A549 (cell line): ENCODE data around the gene RAPGEF2. TPM values are rescaled to one million over a fixed set of nuclear protein-coding genes. Genes with fewer than 3 reads are reported as not detected.

Experiments used
- ATAC-seq, 2 experiments: fragments of 200-7000 bp in 1 of 2; fragments of >200 bp in 1 of 2; cut with Nextera tagmentation in 1 of 2; cut with Tn5 transposase in 1 of 2; 3 replicates each; pipeline versions ENCODE4 v1.8.0 to v1.9.1; 2018 to 2020; ENCODE audit warnings: mild to moderate bottlenecking in 1 of 2, moderate library complexity in 1 of 2
- CTCF ChIA-PET: fragments of 300-600 bp; sonication (Branson Sonifier 250); formaldehyde crosslinking; extraction: SDS; loops from one replicate; lab custom pipeline; 2021; ENCODE audit warnings: antibody characterized with exemption, inconsistent platforms; lab: Yijun Ruan, JAX
- POLR2A ChIA-PET: fragments of 350-600 bp; formaldehyde crosslinking; extraction: SDS; loops from one replicate; lab custom pipeline; 2021; ENCODE audit warnings: antibody characterized with exemption, inconsistent platforms; lab: Yijun Ruan, JAX
- DNase-seq, 2 experiments: peaks; one replicate each; pipeline versions ENCODE4 v3.0.0 to v3.0.0-alpha.2; 2011 to 2016; ENCODE audit warnings: low read depth in 1 of 2, low spot score in 1 of 2
- FAIRE-seq: peaks from 2 replicates; lab custom pipeline; 2011; peaks lifted over from hg19 to GRCh38; lab: Jason Lieb, UNC
- H3K27ac ChIP-seq, 2 experiments: fragments of >200 bp; sonication (Bioruptor Twin); formaldehyde crosslinking; 3 replicates each; pipeline ENCODE4 v1.5.1; 2016 to 2017
- H3K4me1 ChIP-seq: fragments of >200 bp; sonication (Bioruptor Twin); formaldehyde crosslinking; 3 replicates; pipeline ENCODE4 v1.6.1; 2016
- H3K4me2 ChIP-seq: fragments of >200 bp; sonication (Bioruptor Twin); formaldehyde crosslinking; 3 replicates; pipeline ENCODE4 v1.6.1; 2016
- H3K4me3 ChIP-seq: fragments of >200 bp; sonication (Bioruptor Twin); formaldehyde crosslinking; 3 replicates; pipeline ENCODE4 v1.5.1; 2016
- H3K9me3 ChIP-seq: fragments of >200 bp; sonication (Bioruptor Twin); formaldehyde crosslinking; 3 replicates; pipeline ENCODE4 v1.6.1; 2016
- CBX2 ChIP-seq: fragments of 200-600 bp; sonication (generic); IDR thresholded peaks from 2 replicates; pipeline ENCODE4 v1.6.1; 2016; ENCODE audit warnings: low read depth, mild to moderate bottlenecking, borderline replicate concordance
- CBX8 ChIP-seq: fragments of 200-600 bp; sonication (generic); IDR thresholded peaks from 2 replicates; pipeline ENCODE4 v1.6.1; 2016
- CHD2 ChIP-seq: fragments of 150-350 bp; IDR thresholded peaks from 2 replicates; pipeline ENCODE4 v1.6.1; 2014; ENCODE audit warnings: low read length; ENCODE audit not compliant: partially characterized antibody
- EHMT2 ChIP-seq: fragments of 200-600 bp; sonication (generic); IDR thresholded peaks from 2 replicates; pipeline ENCODE4 v1.6.1; 2016; ENCODE audit warnings: antibody characterized with exemption, low read depth, mild to moderate bottlenecking, moderate library complexity
- ESRRA ChIP-seq: fragments of 150-350 bp; IDR thresholded peaks from 2 replicates; pipeline ENCODE4 v1.6.1; 2014; ENCODE audit warnings: mild to moderate bottlenecking, low read length, borderline replicate concordance
- FOSL2 ChIP-seq, 2 experiments: fragments of 450-650 bp in 1 of 2; fragments of >200 bp in 1 of 2; sonication (Bioruptor Twin) in 1 of 2; formaldehyde crosslinking; IDR thresholded peaks; 2 replicates each; pipeline versions ENCODE4 v1.5.0 to v1.6.1; 2016 to 2020; ENCODE audit warnings: mild to moderate bottlenecking in 1 of 2, moderate library complexity in 1 of 2
- HOXB5 ChIP-seq: fragments of 250-450 bp; sonication (Bioruptor Pico); IDR thresholded peaks from 2 replicates; pipeline ENCODE4 v1.5.0; 2020; ENCODE audit warnings: mild to moderate bottlenecking, moderate library complexity
- JUN ChIP-seq, 2 experiments: fragments of >200 bp; sonication (Bioruptor Twin); formaldehyde crosslinking; IDR thresholded peaks; 2 replicates in 1 of 2; 3 replicates in 1 of 2; pipeline ENCODE4 v1.6.1; 2016 to 2017
- KDM5A ChIP-seq: fragments of 200-600 bp; sonication (generic); IDR thresholded peaks from 2 replicates; pipeline ENCODE4 v1.6.1; 2016; ENCODE audit warnings: antibody characterized with exemption, mild to moderate bottlenecking
- MAFK ChIP-seq: fragments of 450-650 bp; IDR thresholded peaks from 2 replicates; pipeline ENCODE4 v1.6.1; 2014; ENCODE audit not compliant: partially characterized antibody
- MYC ChIP-seq: IDR thresholded peaks from 2 replicates; pipeline ENCODE4 v1.6.1; 2012; ENCODE audit warnings: mild to moderate bottlenecking, inconsistent platforms, low read length, improper control_type of control experiment, borderline replicate concordance
- NFE2L2 ChIP-seq: fragments of 150-350 bp; conservative IDR thresholded peaks from 2 replicates; pipeline ENCODE4 v1.6.1; 2014; ENCODE audit warnings: low read length
- NPAS2 ChIP-seq: fragments of 250-450 bp; sonication (Bioruptor Pico); IDR thresholded peaks from 2 replicates; pipeline ENCODE4 v1.8.0; 2022; ENCODE audit warnings: mild to moderate bottlenecking, moderate library complexity, borderline replicate concordance
- POLR2A ChIP-seq: IDR thresholded peaks from 2 replicates; pipeline ENCODE4 v1.6.1; 2012; ENCODE audit warnings: mild to moderate bottlenecking, low read length
- WGBS: methylation state at CpG from one replicate; pipeline ENCODE4 v1.1.6; 2017; ENCODE audit errors: missing lambda C conversion rate; 5-methylcytosine and 5-hydroxymethylcytosine counted together
- polyA plus RNA-seq, 4 experiments: library from polyadenylated mRNA; depleted of rRNA in 3 of 4; stranded (reverse); fragments of >200 nt; fragmentation: RNase III in 1 of 4; extraction: RNeasy Plus Mini Kit Qiagen cat#74134 plus additional on column Dnase treatment in 1 of 4; gene quantifications; 2 replicates in 3 of 4; 3 replicates in 1 of 4; pipeline ENCODE4 v1.2.3, GENCODE V29; 2011 to 2017
- TF ChIP-seq, protein P1 (sequence below): fragments of >200 bp; sonication (Bioruptor Twin); formaldehyde crosslinking; IDR thresholded peaks from 3 replicates; pipeline ENCODE4 v1.6.1; 2016
- TF ChIP-seq, protein P2 (sequence below): fragments of 250-450 bp; sonication (Bioruptor Pico); IDR thresholded peaks from 2 replicates; pipeline ENCODE4 v1.5.0; 2021; ENCODE audit warnings: mild to moderate bottlenecking, moderate library complexity, borderline replicate concordance
- TF ChIP-seq, protein P3 (sequence below): fragments of 150-350 bp; IDR thresholded peaks from 2 replicates; pipeline ENCODE4 v1.6.1; 2014; ENCODE audit warnings: low read depth, mild to moderate bottlenecking, low read length
- TF ChIP-seq, protein P4 (sequence below): IDR thresholded peaks from 2 replicates; pipeline ENCODE4 v1.6.1; 2012
- TF ChIP-seq, protein P5 (sequence below): fragments of >200 bp; sonication (Bioruptor Twin); formaldehyde crosslinking; IDR thresholded peaks from 2 replicates; pipeline ENCODE4 v1.6.1; 2016

RAPGEF2 gene
- polyA plus RNA-seq, 2 of the 4 experiments (the other 2 are of a cell fraction), result 10.7 to 31.8 TPM

DNA sequence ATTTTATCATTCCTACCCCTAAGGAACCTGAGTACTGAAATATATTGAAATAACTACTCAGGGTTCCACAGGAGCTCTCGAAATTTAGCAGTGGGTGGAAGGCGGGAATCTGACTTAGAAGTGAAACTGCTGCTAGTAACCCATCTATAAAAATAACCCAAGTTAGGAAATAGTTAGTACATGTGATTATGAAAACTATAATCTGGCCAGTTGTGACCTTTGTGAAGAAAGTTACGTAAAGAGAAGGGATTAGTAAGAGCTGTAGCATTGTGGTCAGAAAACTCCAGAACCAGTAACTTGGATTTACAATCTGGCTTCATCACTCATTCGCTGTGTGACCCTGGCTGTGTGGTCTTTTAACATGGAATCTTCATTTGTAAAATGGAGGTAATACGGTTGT is 175.5 kb downstream of the RAPGEF2 start:
- CTCF ChIA-PET, result no interaction called here
- DNase-seq (no peak), ATAC-seq (no peak), FAIRE-seq (no peak)
- WGBS, result 91% methylated on average over 5 of the region's 5 CpGs
- Histone ChIP-seq H3K4me2 (no peak overlapping the region), H3K27ac (no peak overlapping the region), H3K4me3 (no peak overlapping the region), H3K4me1 (peaks cover 48% of the 10 kb centered on the region), H3K9me3 (no peaks in the 10 kb centered on the region)
- POLR2A ChIA-PET, result no interaction called here
- no peak for TF ChIP-seq NFE2L2

DNA sequence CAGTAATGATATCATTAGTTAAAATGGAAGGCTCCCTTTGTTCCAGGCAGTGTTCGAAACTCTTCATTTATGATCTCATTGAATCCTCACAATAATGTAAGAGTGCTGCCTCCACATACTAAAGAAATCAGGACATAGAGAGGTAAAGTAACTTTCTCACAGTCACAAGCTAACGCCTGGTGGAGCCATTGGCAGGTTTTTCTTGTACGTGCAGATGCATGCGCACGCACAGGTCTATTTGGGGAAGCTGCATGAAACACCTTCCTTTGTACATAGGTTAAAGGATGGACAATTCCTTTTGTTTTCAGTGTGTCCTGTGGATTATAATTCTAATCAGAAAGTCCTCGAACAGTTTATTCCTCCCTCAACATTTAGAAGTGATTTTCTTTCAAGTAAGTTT is 176.2 kb downstream of the RAPGEF2 start:
- CTCF ChIA-PET, result no interaction called here
- peaks cover 49% of the 10 kb centered on the region for H3K4me1 ChIP-seq
- FAIRE-seq (no peak), ATAC-seq (no peak), DNase-seq (no peak)
- no peak overlapping the region for H3K27ac ChIP-seq
- 93% methylated on average over 6 of the region's 6 CpGs for WGBS
- no peak overlapping the region for H3K4me2 ChIP-seq
- H3K9me3 ChIP-seq, result no peaks in the 10 kb centered on the region
- POLR2A ChIA-PET, result no interaction called here
- TF ChIP-seq NPAS2 (no peak), CHD2 (no peak), CBX8 (no peak), MYC (no peak), JUN (IDR thresholded peaks at IDR 0.05) (no peak), HOXB5 (no peak), CBX2 (no peak), POLR2A (no peak), ESRRA (no peak), KDM5A (no peak), MAFK (no peak)
- TF ChIP-seq, protein P1, sequence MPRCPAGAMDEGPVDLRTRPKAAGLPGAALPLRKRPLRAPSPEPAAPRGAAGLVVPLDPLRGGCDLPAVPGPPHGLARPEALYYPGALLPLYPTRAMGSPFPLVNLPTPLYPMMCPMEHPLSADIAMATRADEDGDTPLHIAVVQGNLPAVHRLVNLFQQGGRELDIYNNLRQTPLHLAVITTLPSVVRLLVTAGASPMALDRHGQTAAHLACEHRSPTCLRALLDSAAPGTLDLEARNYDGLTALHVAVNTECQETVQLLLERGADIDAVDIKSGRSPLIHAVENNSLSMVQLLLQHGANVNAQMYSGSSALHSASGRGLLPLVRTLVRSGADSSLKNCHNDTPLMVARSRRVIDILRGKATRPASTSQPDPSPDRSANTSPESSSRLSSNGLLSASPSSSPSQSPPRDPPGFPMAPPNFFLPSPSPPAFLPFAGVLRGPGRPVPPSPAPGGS, result no peak
- TF ChIP-seq, protein P2, sequence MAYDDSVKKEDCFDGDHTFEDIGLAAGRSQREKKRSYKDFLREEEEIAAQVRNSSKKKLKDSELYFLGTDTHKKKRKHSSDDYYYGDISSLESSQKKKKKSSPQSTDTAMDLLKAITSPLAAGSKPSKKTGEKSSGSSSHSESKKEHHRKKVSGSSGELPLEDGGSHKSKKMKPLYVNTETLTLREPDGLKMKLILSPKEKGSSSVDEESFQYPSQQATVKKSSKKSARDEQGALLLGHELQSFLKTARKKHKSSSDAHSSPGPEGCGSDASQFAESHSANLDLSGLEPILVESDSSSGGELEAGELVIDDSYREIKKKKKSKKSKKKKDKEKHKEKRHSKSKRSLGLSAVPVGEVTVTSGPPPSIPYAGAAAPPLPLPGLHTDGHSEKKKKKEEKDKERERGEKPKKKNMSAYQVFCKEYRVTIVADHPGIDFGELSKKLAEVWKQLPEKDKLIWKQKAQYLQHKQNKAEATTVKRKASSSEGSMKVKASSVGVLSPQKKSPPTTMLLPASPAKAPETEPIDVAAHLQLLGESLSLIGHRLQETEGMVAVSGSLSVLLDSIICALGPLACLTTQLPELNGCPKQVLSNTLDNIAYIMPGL (CRISPR knock-in tag), result no peak
- TF ChIP-seq, protein P3, sequence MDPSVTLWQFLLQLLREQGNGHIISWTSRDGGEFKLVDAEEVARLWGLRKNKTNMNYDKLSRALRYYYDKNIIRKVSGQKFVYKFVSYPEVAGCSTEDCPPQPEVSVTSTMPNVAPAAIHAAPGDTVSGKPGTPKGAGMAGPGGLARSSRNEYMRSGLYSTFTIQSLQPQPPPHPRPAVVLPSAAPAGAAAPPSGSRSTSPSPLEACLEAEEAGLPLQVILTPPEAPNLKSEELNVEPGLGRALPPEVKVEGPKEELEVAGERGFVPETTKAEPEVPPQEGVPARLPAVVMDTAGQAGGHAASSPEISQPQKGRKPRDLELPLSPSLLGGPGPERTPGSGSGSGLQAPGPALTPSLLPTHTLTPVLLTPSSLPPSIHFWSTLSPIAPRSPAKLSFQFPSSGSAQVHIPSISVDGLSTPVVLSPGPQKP, result no peak
- TF ChIP-seq, protein P4, sequence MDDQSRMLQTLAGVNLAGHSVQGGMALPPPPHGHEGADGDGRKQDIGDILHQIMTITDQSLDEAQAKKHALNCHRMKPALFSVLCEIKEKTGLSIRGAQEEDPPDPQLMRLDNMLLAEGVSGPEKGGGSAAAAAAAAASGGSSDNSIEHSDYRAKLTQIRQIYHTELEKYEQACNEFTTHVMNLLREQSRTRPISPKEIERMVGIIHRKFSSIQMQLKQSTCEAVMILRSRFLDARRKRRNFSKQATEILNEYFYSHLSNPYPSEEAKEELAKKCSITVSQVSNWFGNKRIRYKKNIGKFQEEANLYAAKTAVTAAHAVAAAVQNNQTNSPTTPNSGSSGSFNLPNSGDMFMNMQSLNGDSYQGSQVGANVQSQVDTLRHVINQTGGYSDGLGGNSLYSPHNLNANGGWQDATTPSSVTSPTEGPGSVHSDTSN, result no peak
- TF ChIP-seq, protein P5, sequence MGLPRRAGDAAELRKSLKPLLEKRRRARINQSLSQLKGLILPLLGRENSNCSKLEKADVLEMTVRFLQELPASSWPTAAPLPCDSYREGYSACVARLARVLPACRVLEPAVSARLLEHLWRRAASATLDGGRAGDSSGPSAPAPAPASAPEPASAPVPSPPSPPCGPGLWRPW, result no peak
- no peak overlapping the region for H3K4me3 ChIP-seq

DNA sequence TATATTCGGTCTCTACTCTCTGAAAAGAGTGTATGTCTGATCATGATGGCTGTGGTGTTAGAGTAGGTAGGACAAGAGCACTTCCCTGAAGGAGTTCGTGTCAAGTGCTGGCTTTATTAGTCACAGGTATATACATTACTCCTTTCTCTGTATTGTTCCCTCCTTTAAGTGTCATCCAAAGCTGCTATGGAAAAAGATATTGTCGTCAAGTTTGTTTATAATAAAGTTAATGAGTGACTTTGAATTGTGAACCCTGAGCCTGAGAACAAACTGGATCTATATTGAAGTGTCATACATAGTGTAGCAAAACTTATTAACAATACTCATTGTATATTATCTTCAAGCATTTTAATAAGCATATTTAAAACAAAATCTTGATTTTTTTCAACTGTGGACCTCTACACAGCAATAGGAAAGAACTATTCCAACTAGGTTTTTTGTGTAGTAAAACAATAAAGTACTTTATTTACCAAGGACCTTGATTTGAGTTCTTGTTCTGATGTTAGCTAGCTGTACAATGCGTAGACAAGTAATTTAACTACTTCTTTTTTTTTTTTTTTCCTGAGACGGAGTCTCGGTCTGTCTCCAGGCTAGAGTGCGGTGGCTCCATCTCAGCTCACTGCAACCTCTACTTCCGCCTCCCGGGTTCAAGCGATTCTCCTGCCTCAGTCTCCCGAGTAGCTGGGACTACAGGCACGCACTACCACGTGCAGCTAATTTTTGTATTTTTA is 177.7 kb downstream of the RAPGEF2 start:
- ATAC-seq, result peak; percentile 56 to 85; a peak in 5 of 6 replicates
- CTCF ChIA-PET, result interaction anchor here (1.2 to 1.4 kb wide), 2 partner anchors 14 to 175 kb away, joined by 3 to 4 read pairs; no protein-coding TSS in a partner anchor
- POLR2A ChIA-PET, result no interaction called here
- Histone ChIP-seq H3K4me3 (no peak overlapping the region), H3K4me1 (peaks cover 49% of the 10 kb centered on the region), H3K27ac (peak overlapping the region; percentile 37 to 65; a peak in 4 of 6 replicates), H3K4me2 (peak overlapping the region; percentile 66), H3K9me3 (no peaks in the 10 kb centered on the region)
- no peak for FAIRE-seq
- TF ChIP-seq FOSL2 (IDR thresholded peaks at IDR 0.05) (no peak), FOSL2 (CRISPR knock-in tag; IDR thresholded peaks at IDR 0.05) (peak; percentile 26; the same call in 1 of the 2 replicates), EHMT2 (no peak)
- peak in 1 of 2 experiments; percentile 74 for DNase-seq
- 61% methylated on average over 13 of the region's 13 CpGs for WGBS
